Smooth muscle cell (in vitro differentiated cells): Measurements from ENCODE around the gene UGT1A7. TPM values are rescaled to one million over a fixed set of nuclear protein-coding genes. Genes with fewer than 3 reads are reported as not detected.

Experiments used
- DNase-seq: peaks from one replicate; lab custom pipeline; 2025; ENCODE audit not compliant: unreplicated experiment; lab: John Stamatoyannopoulos, UW
- H2AFZ ChIP-seq: fragments of 200-600 bp; sonication (generic); 2 replicates; pipeline ENCODE4 v1.6.0; 2016; ENCODE audit warnings: antibody characterized with exemption, low read depth, mild to moderate bottlenecking
- H3F3A ChIP-seq: fragments of 200-600 bp; sonication (generic); 2 replicates; pipeline ENCODE4 v1.6.0; 2017; ENCODE audit warnings: antibody characterized with exemption, low read depth
- H3K27ac ChIP-seq: fragments of 200-600 bp; sonication (generic); 2 replicates; pipeline ENCODE4 v1.5.1; 2016; ENCODE audit warnings: low read depth, mild to moderate bottlenecking
- H3K27me3 ChIP-seq: fragments of 200-600 bp; sonication (generic); 2 replicates; pipeline ENCODE4 v1.6.1; 2016; ENCODE audit warnings: low read depth, mild to moderate bottlenecking
- H3K36me3 ChIP-seq: fragments of 200-600 bp; sonication (generic); 2 replicates; pipeline ENCODE4 v1.5.1; 2016; ENCODE audit warnings: low read depth
- H3K4me1 ChIP-seq: fragments of 200-600 bp; sonication (generic); 2 replicates; pipeline ENCODE4 v1.5.1; 2016; ENCODE audit warnings: low read depth
- H3K4me2 ChIP-seq: fragments of 200-600 bp; sonication (generic); 2 replicates; pipeline ENCODE4 v1.6.0; 2016; ENCODE audit warnings: mild to moderate bottlenecking
- H3K4me3 ChIP-seq: fragments of 200-600 bp; sonication (generic); 2 replicates; pipeline ENCODE4 v1.5.1; 2016; ENCODE audit warnings: mild to moderate bottlenecking
- H3K79me2 ChIP-seq: fragments of 200-600 bp; sonication (generic); 2 replicates; pipeline ENCODE4 v1.6.0; 2016; ENCODE audit warnings: low read depth, mild to moderate bottlenecking
- H3K9ac ChIP-seq: fragments of 200-600 bp; sonication (generic); 2 replicates; pipeline ENCODE4 v1.6.0; 2016; ENCODE audit warnings: low read depth
- H3K9me3 ChIP-seq: fragments of 200-600 bp; sonication (generic); replicated peaks from 2 replicates; pipeline ENCODE4 v1.5.1; 2016; ENCODE audit warnings: low read depth
- H4K20me1 ChIP-seq: fragments of 200-600 bp; sonication (generic); 2 replicates; pipeline ENCODE4 v1.6.0; 2016; ENCODE audit warnings: low read depth
- CTCF ChIP-seq: fragments of 200-600 bp; sonication (generic); IDR thresholded peaks from 2 replicates; pipeline ENCODE4 v1.5.1; 2017; ENCODE audit warnings: borderline replicate concordance, mild to moderate bottlenecking, antibody characterized with exemption; ENCODE audit not compliant: insufficient read depth, poor library complexity, severe bottlenecking
- WGBS: methylation state at CpG from one replicate; pipeline ENCODE4 v1.1.7; 2016; ENCODE audit warnings: low lambda C conversion rate; 5-methylcytosine and 5-hydroxymethylcytosine counted together
- polyA plus RNA-seq: library from polyadenylated mRNA; unstranded; fragments of >200 nt; fragmentation: Nextera tagmentation; extraction: Ambion mirVana; gene quantifications from 2 replicates; pipeline ENCODE4 v1.2.1, GENCODE V29; 2016
- total RNA-seq: library from RNA; depleted of rRNA; stranded (reverse); fragments of >200 nt; gene quantifications from 2 replicates; pipeline ENCODE4 v1.2.3, GENCODE V29; 2014

The UGT1A7 gene
- total and polyA plus RNA-seq, 2 experiments from 2014 or later = not detected

GRCh38 chr2:233780771-233781170 lies 99.1 kb downstream of the UGT1A7 start:
- Histone ChIP-seq H3K27ac (no peak overlapping the region), H2AFZ (no peak overlapping the region), H3K4me3 (no peak overlapping the region), H3K36me3 (no peaks in the 10 kb centered on the region), H3F3A (no peaks in the 10 kb centered on the region), H3K27me3 (peaks cover 3% of the 10 kb centered on the region), H3K4me1 (no peaks in the 10 kb centered on the region), H3K9me3 (no peaks in the 10 kb centered on the region), H4K20me1 (no peaks in the 10 kb centered on the region), H3K4me2 (no peak overlapping the region), H3K9ac (no peak overlapping the region), H3K79me2 (no peaks in the 10 kb centered on the region)
- WGBS = 75% methylated on average over 4 of the region's 4 CpGs
- no peak for TF ChIP-seq CTCF
- no peak for DNase-seq

- Histone ChIP-seq H3K9me3 (no peaks in the 10 kb centered on the region), H3K4me3 (no peak overlapping the region), H3K27ac (no peak overlapping the region), H3K27me3 (no peaks in the 10 kb centered on the region), H3K9ac (no peak overlapping the region), H3K4me1 (no peaks in the 10 kb centered on the region), H3K36me3 (no peaks in the 10 kb centered on the region), H3F3A (no peaks in the 10 kb centered on the region), H4K20me1 (no peaks in the 10 kb centered on the region), H3K79me2 (no peaks in the 10 kb centered on the region), H2AFZ (no peak overlapping the region), H3K4me2 (no peak overlapping the region)
- no peak for TF ChIP-seq CTCF
- 89% methylated on average over 7 of the region's 7 CpGs for WGBS
- no peak for DNase-seq
Observed at GRCh38 chr2:233789554-233789953, 107.9 kb downstream of the UGT1A7 start.

GRCh38 chr2:233791151-233791882 lies 109.6 kb downstream of the UGT1A7 start:
- no peak overlapping the region for H3K4me3 ChIP-seq
- no peak overlapping the region for H3K9ac ChIP-seq
- no peaks in the 10 kb centered on the region for H4K20me1 ChIP-seq
- TF ChIP-seq CTCF = no peak
- no peaks in the 10 kb centered on the region for H3K4me1 ChIP-seq
- no peak overlapping the region for H2AFZ ChIP-seq
- no peaks in the 10 kb centered on the region for H3K27me3 ChIP-seq
- H3F3A ChIP-seq = no peaks in the 10 kb centered on the region
- no peak overlapping the region for H3K27ac ChIP-seq
- no peak for DNase-seq
- no peak overlapping the region for H3K4me2 ChIP-seq
- H3K79me2 ChIP-seq = no peaks in the 10 kb centered on the region
- no peaks in the 10 kb centered on the region for H3K9me3 ChIP-seq
- H3K36me3 ChIP-seq = no peaks in the 10 kb centered on the region
- WGBS = 92% methylated on average over 18 of the region's 18 CpGs

- H3K36me3 ChIP-seq = no peaks in the 10 kb centered on the region
- H2AFZ ChIP-seq = no peak overlapping the region
- no peak for DNase-seq
- no peaks in the 10 kb centered on the region for H3F3A ChIP-seq
- H4K20me1 ChIP-seq = no peaks in the 10 kb centered on the region
- no peaks in the 10 kb centered on the region for H3K9me3 ChIP-seq
- H3K4me1 ChIP-seq = no peaks in the 10 kb centered on the region
- H3K27me3 ChIP-seq = no peaks in the 10 kb centered on the region
- no peak overlapping the region for H3K9ac ChIP-seq
- no peak for TF ChIP-seq CTCF
- no peaks in the 10 kb centered on the region for H3K79me2 ChIP-seq
- H3K27ac ChIP-seq = no peak overlapping the region
- no peak overlapping the region for H3K4me3 ChIP-seq
- WGBS = 90% methylated on average over 9 of the region's 9 CpGs
- no peak overlapping the region for H3K4me2 ChIP-seq
Observed at GRCh38 chr2:233791883-233792329, 110.2 kb downstream of the UGT1A7 start.
